ENCODE measurements around the gene PRSS36. TPM values are rescaled to one million over a fixed set of nuclear protein-coding genes. Genes with fewer than 3 reads are reported as not detected.

The PRSS36 gene
- total RNA-seq, 1 donor from 2014 or later, result 1.3 TPM

DNA sequence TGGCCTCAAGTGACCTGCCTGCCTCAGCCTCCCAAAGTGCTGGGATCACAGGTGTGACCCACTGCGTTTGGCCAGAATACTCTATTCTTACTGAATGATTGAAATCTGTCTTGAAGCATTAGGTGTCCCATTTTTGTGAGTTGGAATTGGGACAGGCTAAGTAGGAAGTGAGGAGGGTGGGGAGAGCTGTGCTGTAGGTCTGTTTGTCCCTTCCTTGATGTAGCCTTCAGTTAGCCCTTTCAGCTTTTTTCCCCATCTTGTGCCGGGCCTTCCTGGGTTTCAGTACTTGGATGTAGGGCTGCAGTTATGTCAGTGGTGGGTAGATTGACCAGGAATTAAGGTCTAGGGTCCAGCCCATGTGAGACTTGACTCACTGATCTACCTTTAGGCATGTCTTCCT, 44.0 kb upstream of the PRSS36 start:
- TF ChIP-seq, protein P1, sequence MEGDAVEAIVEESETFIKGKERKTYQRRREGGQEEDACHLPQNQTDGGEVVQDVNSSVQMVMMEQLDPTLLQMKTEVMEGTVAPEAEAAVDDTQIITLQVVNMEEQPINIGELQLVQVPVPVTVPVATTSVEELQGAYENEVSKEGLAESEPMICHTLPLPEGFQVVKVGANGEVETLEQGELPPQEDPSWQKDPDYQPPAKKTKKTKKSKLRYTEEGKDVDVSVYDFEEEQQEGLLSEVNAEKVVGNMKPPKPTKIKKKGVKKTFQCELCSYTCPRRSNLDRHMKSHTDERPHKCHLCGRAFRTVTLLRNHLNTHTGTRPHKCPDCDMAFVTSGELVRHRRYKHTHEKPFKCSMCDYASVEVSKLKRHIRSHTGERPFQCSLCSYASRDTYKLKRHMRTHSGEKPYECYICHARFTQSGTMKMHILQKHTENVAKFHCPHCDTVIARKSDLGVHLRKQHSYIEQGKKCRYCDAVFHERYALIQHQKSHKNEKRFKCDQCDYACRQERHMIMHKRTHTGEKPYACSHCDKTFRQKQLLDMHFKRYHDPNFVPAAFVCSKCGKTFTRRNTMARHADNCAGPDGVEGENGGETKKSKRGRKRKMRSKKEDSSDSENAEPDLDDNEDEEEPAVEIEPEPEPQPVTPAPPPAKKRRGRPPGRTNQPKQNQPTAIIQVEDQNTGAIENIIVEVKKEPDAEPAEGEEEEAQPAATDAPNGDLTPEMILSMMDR (conservative IDR thresholded peaks at IDR 0.05; ENCODE audit: low read depth, low read length), result no peak
- DNase-seq (ENCODE audit: low read depth), result no peak
- H3K4me3 ChIP-seq (ENCODE audit: low read depth, low read length), result no peak overlapping the region

DNA sequence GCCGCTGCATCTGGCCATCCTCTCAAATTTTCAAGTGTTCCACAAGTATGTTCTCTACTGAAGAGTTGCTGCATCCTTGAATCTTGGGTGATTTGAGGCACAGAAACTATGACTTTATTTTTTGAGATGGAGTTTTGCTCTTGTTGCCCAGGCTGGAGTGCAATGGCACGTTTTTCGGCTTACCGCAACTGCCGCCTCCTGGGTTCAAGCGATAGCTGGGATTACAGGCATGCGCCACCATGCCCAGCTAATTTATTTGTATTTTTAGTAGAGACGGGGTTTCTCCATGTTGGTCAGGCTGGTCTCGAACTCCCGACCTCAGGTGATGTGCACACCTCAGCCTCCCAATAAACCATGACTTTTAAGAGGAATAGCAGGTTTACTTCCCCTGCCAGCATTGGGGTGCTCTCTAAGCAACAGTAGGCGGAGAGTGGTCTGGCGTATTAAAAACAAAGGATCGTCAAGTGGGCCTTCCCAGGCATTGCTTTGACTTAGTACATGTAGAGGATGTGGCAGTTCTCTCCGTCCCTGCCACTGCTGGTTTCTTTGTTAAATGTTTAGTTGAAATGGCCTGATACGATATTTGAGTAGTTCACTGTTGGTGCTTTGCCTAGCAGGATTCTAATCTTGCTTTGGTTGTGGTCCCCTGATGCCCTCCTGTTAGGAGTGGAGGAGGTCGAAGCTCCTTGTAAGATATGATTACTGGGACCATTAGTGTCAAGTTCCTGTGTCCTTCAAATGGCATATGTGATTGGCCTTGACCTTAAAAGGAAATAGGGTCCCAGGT, 43.2 kb upstream of the PRSS36 start:
- DNase-seq (ENCODE audit: low read depth), result no peak
- TF ChIP-seq, protein P1 (conservative IDR thresholded peaks at IDR 0.05; ENCODE audit: low read depth, low read length), result no peak
- H3K4me3 ChIP-seq (ENCODE audit: low read depth, low read length), result no peak overlapping the region

DNA sequence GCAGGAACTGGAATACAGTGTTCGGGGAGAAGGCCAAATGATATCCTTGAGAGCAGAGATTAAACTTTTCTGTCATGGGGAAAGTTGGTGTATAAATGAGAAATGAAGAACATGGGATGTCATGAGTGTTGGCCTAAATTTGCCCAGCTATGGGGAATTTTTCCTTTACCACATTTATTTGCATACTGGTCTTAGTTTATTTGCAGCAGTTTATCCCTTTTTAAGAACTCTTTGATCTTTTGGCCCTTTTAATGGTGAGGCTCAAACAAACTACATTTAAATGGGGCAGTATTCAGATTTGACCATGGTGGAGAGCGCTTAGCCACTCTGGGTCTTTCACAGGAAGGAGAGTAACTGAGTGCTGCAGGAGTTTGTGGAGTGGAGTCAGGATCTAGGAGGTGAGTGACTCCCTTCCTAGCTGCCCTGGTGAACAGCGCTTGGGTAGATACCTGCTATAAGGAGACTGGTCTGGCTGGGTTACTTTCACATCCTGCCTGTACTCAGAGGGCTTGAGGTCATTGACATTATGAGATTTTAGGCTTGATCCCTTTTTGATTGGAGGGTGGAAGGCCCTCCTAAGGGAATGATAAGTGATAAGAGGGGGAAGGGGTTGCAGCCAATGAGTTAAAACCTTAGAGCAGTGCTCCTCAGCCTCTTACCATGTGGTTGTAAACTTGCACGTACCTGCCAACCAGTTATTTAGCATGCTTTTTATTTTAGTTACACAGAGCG, 42.0 kb upstream of the PRSS36 start:
- no peak overlapping the region for H3K4me3 ChIP-seq (ENCODE audit: low read depth, low read length)
- TF ChIP-seq, protein P1 (conservative IDR thresholded peaks at IDR 0.05; ENCODE audit: low read depth, low read length), result no peak
- DNase-seq (ENCODE audit: low read depth), result no peak

DNA sequence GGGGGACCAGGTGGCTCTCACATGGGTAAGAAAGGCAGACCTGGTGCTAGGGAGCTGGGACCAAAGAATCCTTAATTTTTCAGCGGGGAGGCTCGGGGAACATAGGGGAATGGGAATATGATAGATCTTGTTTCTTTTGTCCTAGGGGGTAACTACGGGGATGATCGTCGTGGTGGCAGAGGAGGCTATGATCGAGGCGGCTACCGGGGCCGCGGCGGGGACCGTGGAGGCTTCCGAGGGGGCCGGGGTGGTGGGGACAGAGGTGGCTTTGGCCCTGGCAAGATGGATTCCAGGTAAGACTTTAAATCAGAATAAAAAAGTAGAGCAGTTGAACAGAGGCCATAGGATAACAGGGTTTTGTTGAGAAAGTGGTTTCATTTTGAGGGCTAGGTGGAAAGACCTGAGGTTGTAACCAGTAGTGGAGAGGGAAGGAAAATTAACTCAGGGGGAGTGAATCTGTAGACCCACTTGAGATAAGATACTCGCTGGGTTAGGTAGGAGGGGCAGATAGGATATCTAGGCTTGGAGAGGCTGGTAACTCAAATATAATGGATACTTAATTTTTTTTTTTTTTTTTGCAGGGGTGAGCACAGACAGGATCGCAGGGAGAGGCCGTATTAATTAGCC, 41.1 kb upstream of the PRSS36 start:
- TF ChIP-seq, protein P1 (conservative IDR thresholded peaks at IDR 0.05; ENCODE audit: low read depth, low read length), result no peak

DNA sequence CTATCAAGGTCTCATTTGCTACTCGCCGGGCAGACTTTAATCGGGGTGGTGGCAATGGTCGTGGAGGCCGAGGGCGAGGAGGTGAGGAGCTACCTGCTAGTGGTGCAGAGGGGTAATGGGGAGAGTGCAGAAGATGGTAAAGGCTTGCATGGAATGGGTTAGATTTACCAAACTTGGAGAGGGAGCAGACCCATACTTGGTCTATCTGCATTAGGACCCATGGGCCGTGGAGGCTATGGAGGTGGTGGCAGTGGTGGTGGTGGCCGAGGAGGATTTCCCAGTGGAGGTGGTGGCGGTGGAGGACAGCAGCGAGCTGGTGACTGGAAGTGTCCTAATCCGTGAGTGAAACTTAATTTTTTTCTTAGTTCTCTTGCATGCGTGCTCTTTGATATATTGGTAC, 40.2 kb upstream of the PRSS36 start:
- TF ChIP-seq, protein P1 (conservative IDR thresholded peaks at IDR 0.05; ENCODE audit: low read depth, low read length), result no peak
- no peak for DNase-seq (ENCODE audit: low read depth)
- H3K4me3 ChIP-seq (ENCODE audit: low read depth, low read length), result no peak overlapping the region

More for the DNA sequence above, 41.1 kb upstream of the PRSS36 start:
- H3K4me3 ChIP-seq (ENCODE audit: low read depth, low read length), result no peak overlapping the region
- DNase-seq (ENCODE audit: low read depth), result no peak

DNA sequence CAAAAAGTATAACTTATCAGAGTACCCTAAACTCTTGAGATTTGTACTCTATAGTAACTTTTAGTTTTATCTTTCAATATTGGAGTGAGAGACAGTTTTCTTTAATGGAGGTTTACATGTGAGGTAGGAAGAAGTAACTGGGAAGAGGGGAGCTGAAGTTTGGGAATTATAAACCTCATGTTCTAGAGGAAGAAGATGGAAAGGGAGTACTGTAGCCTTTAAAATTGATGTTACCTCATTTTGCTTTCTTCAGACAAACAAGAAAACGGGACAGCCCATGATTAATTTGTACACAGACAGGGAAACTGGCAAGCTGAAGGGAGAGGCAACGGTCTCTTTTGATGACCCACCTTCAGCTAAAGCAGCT, 39.5 kb upstream of the PRSS36 start:
- TF ChIP-seq, protein P1 (conservative IDR thresholded peaks at IDR 0.05; ENCODE audit: low read depth, low read length), result no peak

More for the DNA sequence above, 39.5 kb upstream of the PRSS36 start:
- H3K4me3 ChIP-seq (ENCODE audit: low read depth, low read length), result no peak overlapping the region
- DNase-seq (ENCODE audit: low read depth), result no peak

Data from epithelial cell of proximal tubule (primary cell).